GM12865 (cell line): ENCODE results near the gene ERGIC1.

Source experiments
- DNase-seq: peaks from one replicate; pipeline ENCODE4 v3.0.0; 2010; ENCODE audit warnings: low read depth
- H3K4me3 ChIP-seq: 2 replicates; pipeline ENCODE4 v1.5.1; 2011; ENCODE audit warnings: mild to moderate bottlenecking, low read depth, low read length, control low read depth
- CTCF ChIP-seq: IDR thresholded peaks from 2 replicates; pipeline ENCODE4 v1.5.1; 2011; ENCODE audit warnings: low read length, control low read depth, low read depth, inconsistent platforms; ENCODE audit not compliant: insufficient read depth; ENCODE audit errors: missing control alignments

Gene ERGIC1

GRCh38 chr5:172866378-172866777, 32.3 kb downstream of the ERGIC1 start:
- TF ChIP-seq CTCF: no peak
- no peak for DNase-seq
- H3K4me3 ChIP-seq: no peak overlapping the region

GRCh38 chr5:172866802-172867748, 33.0 kb downstream of the ERGIC1 start:
- DNase-seq: no peak
- TF ChIP-seq CTCF: no peak
- H3K4me3 ChIP-seq: no peak overlapping the region

- no peak for TF ChIP-seq CTCF
- H3K4me3 ChIP-seq: no peak overlapping the region
- DNase-seq: no peak
Measured at GRCh38 chr5:172867761-172868435, 33.8 kb downstream of the ERGIC1 start.

- H3K4me3 ChIP-seq: no peak overlapping the region
- no peak for TF ChIP-seq CTCF
- no peak for DNase-seq
Measured at GRCh38 chr5:172868436-172868923, 34.4 kb downstream of the ERGIC1 start.

- H3K4me3 ChIP-seq: no peak overlapping the region
- no peak for TF ChIP-seq CTCF
- DNase-seq: no peak
Measured at GRCh38 chr5:172868924-172869591, 35.0 kb downstream of the ERGIC1 start.

- no peak for TF ChIP-seq CTCF
- no peak overlapping the region for H3K4me3 ChIP-seq
- DNase-seq: no peak
Measured at GRCh38 chr5:172869691-172870090, 35.6 kb downstream of the ERGIC1 start.
